Measurements from ENCODE around the gene FSTL3. TPM values are rescaled to one million over a fixed set of nuclear protein-coding genes. Genes with fewer than 3 reads are reported as not detected.

FSTL3 gene
- total and polyA plus RNA-seq, 2 of the 13 experiments (the other 11 are each of a cell fraction or from before 2014, with no cell fraction given): 13.5 to 15.6 TPM

GRCh38 chr19:633068-633785 lies 43.0 kb upstream of the FSTL3 start, which contains the start of gene POLRMT (continued):
- no peak for TF ChIP-seq NFATC3 (CRISPR knock-in tag; IDR thresholded peaks at IDR 0.05)
- TF ChIP-seq ZNF230 (CRISPR knock-in tag; IDR thresholded peaks at IDR 0.05): no peak
- peak; percentile 80; the same call in 1 of the 2 replicates for TF ChIP-seq ZNF138 (CRISPR knock-in tag; IDR thresholded peaks at IDR 0.05; ENCODE audit: low read depth)
- no peak; the same call in 1 of the 2 replicates for TF ChIP-seq NRL (CRISPR knock-in tag; IDR thresholded peaks at IDR 0.05; ENCODE audit: borderline replicate concordance)
- TF ChIP-seq TBP (CRISPR knock-in tag; IDR thresholded peaks at IDR 0.05): no peak
- no peak for TF ChIP-seq ZNF552 (CRISPR knock-in tag; IDR thresholded peaks at IDR 0.05; ENCODE audit: borderline replicate concordance)
- TF ChIP-seq ZNF598 (CRISPR knock-in tag; IDR thresholded peaks at IDR 0.05; ENCODE audit: borderline replicate concordance): no peak; the same call in none of the 2 replicates
- no peak for TF ChIP-seq ISX (CRISPR knock-in tag; conservative IDR thresholded peaks at IDR 0.05)
- TF ChIP-seq MTA1 (CRISPR knock-in tag; IDR thresholded peaks at IDR 0.05; ENCODE audit: borderline replicate concordance): peak; percentile 42; the same call in 1 of the 2 replicates
- TF ChIP-seq, protein P1, sequence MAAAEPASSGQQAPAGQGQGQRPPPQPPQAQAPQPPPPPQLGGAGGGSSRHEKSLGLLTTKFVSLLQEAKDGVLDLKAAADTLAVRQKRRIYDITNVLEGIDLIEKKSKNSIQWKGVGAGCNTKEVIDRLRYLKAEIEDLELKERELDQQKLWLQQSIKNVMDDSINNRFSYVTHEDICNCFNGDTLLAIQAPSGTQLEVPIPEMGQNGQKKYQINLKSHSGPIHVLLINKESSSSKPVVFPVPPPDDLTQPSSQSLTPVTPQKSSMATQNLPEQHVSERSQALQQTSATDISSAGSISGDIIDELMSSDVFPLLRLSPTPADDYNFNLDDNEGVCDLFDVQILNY (CRISPR knock-in tag; conservative IDR thresholded peaks at IDR 0.05): 0 out of 2 replicates have a peak, but pooled peaks have one; percentile 18
- no peak for TF ChIP-seq ZNF34 (CRISPR knock-in tag; IDR thresholded peaks at IDR 0.05; ENCODE audit: borderline replicate concordance)
- no peak for TF ChIP-seq ARHGAP35 (CRISPR knock-in tag; IDR thresholded peaks at IDR 0.05; ENCODE audit: borderline replicate concordance)
- TF ChIP-seq ZNF142 (CRISPR knock-in tag; IDR thresholded peaks at IDR 0.05): 0 out of 2 replicates have a peak, but pooled peaks have one; percentile 30
- no peak for TF ChIP-seq MTF2 (CRISPR knock-in tag; IDR thresholded peaks at IDR 0.05; ENCODE audit: borderline replicate concordance)
- TF ChIP-seq SMC3 (IDR thresholded peaks at IDR 0.05; ENCODE audit: low read length): no peak

All from HepG2 (cell line).